Liver (tissue), 9 donors: ENCODE data around the gene ZDHHC22. TPM values are rescaled to one million over a fixed set of nuclear protein-coding genes. Genes with fewer than 3 reads are reported as not detected.

Experiments
- DNase-seq: peaks from one replicate; pipeline ENCODE4 v3.0.0-alpha.2; 2017; ENCODE audit warnings: low spot score
- H3K27ac ChIP-seq, 2 donors: one replicate each; pipeline ENCODE4 v1.7.0; 2013; ENCODE audit warnings: inconsistent platforms in 2 of 2, low read length in 2 of 2, control low read depth in 1 of 2, low read depth in 1 of 2, mild to moderate bottlenecking in 1 of 2
- H3K27me3 ChIP-seq, 4 donors: one replicate each; pipeline versions ENCODE4 v1.6.1 to v1.7.0; 2013; ENCODE audit warnings: low read length in 3 of 4, inconsistent platforms in 1 of 4, mild to moderate bottlenecking in 1 of 4, moderate library complexity in 1 of 4; ENCODE audit not compliant: control insufficient read depth in 4 of 4, insufficient read depth in 4 of 4
- H3K36me3 ChIP-seq, 4 donors: one replicate each; pipeline versions ENCODE4 v1.6.1 to v1.7.0; 2013; ENCODE audit warnings: low read length in 3 of 4, mild to moderate bottlenecking in 3 of 4, low read depth in 1 of 4, moderate library complexity in 1 of 4; ENCODE audit not compliant: control insufficient read depth in 4 of 4, insufficient read depth in 3 of 4
- H3K4me1 ChIP-seq, 4 donors: one replicate each; pipeline versions ENCODE4 v1.6.1 to v1.7.0; 2013; ENCODE audit warnings: low read length in 3 of 4, mild to moderate bottlenecking in 3 of 4, moderate library complexity in 1 of 4; ENCODE audit not compliant: control insufficient read depth in 4 of 4, insufficient read depth in 4 of 4
- H3K4me3 ChIP-seq, 3 donors: one replicate each; pipeline versions ENCODE4 v1.6.1 to v1.7.0; 2013; ENCODE audit warnings: low read length in 3 of 3, control low read depth in 1 of 3, low read depth in 1 of 3, mild to moderate bottlenecking in 1 of 3
- H3K9ac ChIP-seq, 2 donors: one replicate each; pipeline ENCODE4 v1.7.0; 2013; ENCODE audit warnings: low read length in 2 of 2, mild to moderate bottlenecking in 2 of 2, moderate library complexity in 2 of 2, control low read depth in 1 of 2, low read depth in 1 of 2
- H3K9me3 ChIP-seq, 4 donors: one replicate each; pipeline versions ENCODE4 v1.6.1 to v1.7.0; 2013; ENCODE audit warnings: low read length in 3 of 4; ENCODE audit not compliant: control insufficient read depth in 4 of 4
- EGR1 ChIP-seq, 2 donors: IDR thresholded peaks; 2 replicates each; pipeline ENCODE4 v1.6.1; 2016 to 2018; ENCODE audit warnings: antibody characterized with exemption in 2 of 2, low read depth in 2 of 2
- FOXA1 ChIP-seq: IDR thresholded peaks from 2 replicates; pipeline ENCODE4 v1.6.1; 2016; ENCODE audit warnings: antibody characterized with exemption
- FOXA2 ChIP-seq: IDR thresholded peaks from 2 replicates; pipeline ENCODE4 v1.6.1; 2016; ENCODE audit warnings: antibody characterized with exemption
- GABPA ChIP-seq, 2 donors: IDR thresholded peaks in 1 of 2; conservative IDR thresholded peaks in 1 of 2; 2 replicates each; pipeline ENCODE4 v1.6.1; 2016; ENCODE audit warnings: antibody characterized with exemption in 2 of 2, mild to moderate bottlenecking in 1 of 2, moderate library complexity in 1 of 2
- HNF4A ChIP-seq, 2 donors: conservative IDR thresholded peaks; 2 replicates each; pipeline ENCODE4 v1.6.1; 2016; ENCODE audit warnings: antibody characterized with exemption in 2 of 2, mild to moderate bottlenecking in 2 of 2
- HNF4G ChIP-seq: IDR thresholded peaks from 2 replicates; pipeline ENCODE4 v1.6.1; 2016; ENCODE audit warnings: antibody characterized with exemption
- JUND ChIP-seq, 2 donors: IDR thresholded peaks; 2 replicates each; pipeline ENCODE4 v1.6.1; 2016; ENCODE audit warnings: antibody characterized with exemption in 2 of 2
- NR2F2 ChIP-seq: IDR thresholded peaks from 2 replicates; pipeline ENCODE4 v1.6.1; 2016; ENCODE audit warnings: antibody characterized with exemption
- RAD21 ChIP-seq, 2 donors: IDR thresholded peaks; 2 replicates each; pipeline ENCODE4 v1.6.1; 2016; ENCODE audit warnings: antibody characterized with exemption in 2 of 2, mild to moderate bottlenecking in 2 of 2
- RXRA ChIP-seq, 2 donors: IDR thresholded peaks; 2 replicates each; pipeline ENCODE4 v1.6.1; 2017 to 2018; ENCODE audit warnings: antibody characterized with exemption in 2 of 2, mild to moderate bottlenecking in 1 of 2
- SP1 ChIP-seq: IDR thresholded peaks from 2 replicates; pipeline ENCODE4 v1.6.1; 2018; ENCODE audit warnings: antibody characterized with exemption, mild to moderate bottlenecking
- TAF1 ChIP-seq: conservative IDR thresholded peaks from 2 replicates; pipeline ENCODE4 v1.6.1; 2016; ENCODE audit warnings: antibody characterized with exemption, mild to moderate bottlenecking
- YY1 ChIP-seq: IDR thresholded peaks from 2 replicates; pipeline ENCODE4 v1.6.1; 2016; ENCODE audit warnings: antibody characterized with exemption, mild to moderate bottlenecking
- WGBS: extraction: QIAGEN DNeasy Blood & Tissue Kit; methylation state at CpG from one replicate; pipeline ENCODE4 v1.1.7; 2013; 5-methylcytosine and 5-hydroxymethylcytosine counted together
- polyA plus RNA-seq, 2 donors: library from polyadenylated mRNA; stranded (reverse) in 1 of 2; unstranded in 1 of 2; fragments of 200-250 nt in 1 of 2; fragments of >200 nt in 1 of 2; fragmentation: Nextera tagmentation in 1 of 2; extraction: Ambion mirVana in 1 of 2; gene quantifications; one replicate each; pipeline versions ENCODE4 v1.2.1 to v1.2.3, GENCODE V29; 2013 to 2015
- total RNA-seq, 2 donors: library from RNA; depleted of rRNA; stranded (reverse); fragments of >200 nt; gene quantifications; one replicate each; pipeline ENCODE4 v1.2.3, GENCODE V29; 2014
- TF ChIP-seq, protein P1 (sequence below): IDR thresholded peaks from 2 replicates; pipeline ENCODE4 v1.6.1; 2016; ENCODE audit warnings: antibody characterized with exemption, mild to moderate bottlenecking
- TF ChIP-seq, protein P2 (sequence below): IDR thresholded peaks from 2 replicates; pipeline ENCODE4 v1.6.1; 2016; ENCODE audit warnings: antibody characterized with exemption
- TF ChIP-seq, protein P3 (sequence below): IDR thresholded peaks from 2 replicates; pipeline ENCODE4 v1.6.1; 2016; ENCODE audit warnings: antibody characterized with exemption
- TF ChIP-seq, protein P4 (sequence below): fragments of 150-350 bp; IDR thresholded peaks from 2 replicates; pipeline ENCODE4 v1.5.1; 2017; ENCODE audit warnings: improper control_type of control experiment, low read depth, low read length; ENCODE audit not compliant: missing input control
- TF ChIP-seq, protein P5 (sequence below): IDR thresholded peaks from 2 replicates; pipeline ENCODE4 v1.6.1; 2016; ENCODE audit warnings: antibody characterized with exemption
- donor health status: healthy.
- donor health status: healthy.
- donor health status: healthy.
- donor health status: healthy.
- donor health status: healthy.

ZDHHC22 gene
- total and polyA plus RNA-seq, 4 donors: not detected

DNA sequence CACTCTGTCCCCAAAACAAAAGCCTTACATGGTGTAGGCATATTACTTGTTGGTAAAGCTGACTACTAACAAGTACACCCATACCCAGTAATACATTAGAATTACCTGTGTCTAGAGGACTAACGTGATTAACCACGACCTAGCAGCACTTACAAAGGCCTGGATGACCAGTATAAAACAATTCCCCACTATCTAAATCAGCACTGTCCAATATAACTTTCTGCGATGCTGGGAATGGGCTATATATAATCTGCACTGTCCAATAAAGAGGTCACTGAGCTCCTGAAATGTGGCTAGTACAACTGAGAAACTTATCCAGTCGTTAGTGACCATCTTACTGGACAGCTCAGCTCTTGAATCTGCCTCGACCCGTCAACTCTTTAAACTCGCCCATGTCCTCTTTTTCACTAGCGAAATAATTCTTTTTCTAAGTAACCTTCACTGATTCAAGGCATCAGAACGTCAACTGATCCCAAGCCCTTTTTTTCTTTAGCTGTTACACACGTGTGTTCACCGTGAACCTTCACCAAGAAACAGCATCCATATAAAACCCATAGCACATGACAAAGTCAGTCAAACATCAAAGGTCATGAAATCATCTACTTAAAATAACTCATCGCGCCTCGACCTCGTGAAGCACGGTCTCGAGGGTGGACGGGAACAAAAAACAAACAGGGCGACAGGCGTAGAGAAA, 44.4 kb downstream of the ZDHHC22 start:
- Histone ChIP-seq H3K27ac (peak overlapping the region; percentile 98), H3K9me3 (no peaks in the 10 kb centered on the region), H3K36me3 (no peaks in the 10 kb centered on the region), H3K4me3 (peak overlapping the region; percentile 64 to 80 (median 76)), H3K9ac (peak overlapping the region; percentile 50 to 96), H3K27me3 (no peaks in the 10 kb centered on the region), H3K4me1 (peaks cover 6 to 24% (median 13%) of the 10 kb centered on the region in 4 donors)
- no peak for DNase-seq
- TF ChIP-seq, protein P1, sequence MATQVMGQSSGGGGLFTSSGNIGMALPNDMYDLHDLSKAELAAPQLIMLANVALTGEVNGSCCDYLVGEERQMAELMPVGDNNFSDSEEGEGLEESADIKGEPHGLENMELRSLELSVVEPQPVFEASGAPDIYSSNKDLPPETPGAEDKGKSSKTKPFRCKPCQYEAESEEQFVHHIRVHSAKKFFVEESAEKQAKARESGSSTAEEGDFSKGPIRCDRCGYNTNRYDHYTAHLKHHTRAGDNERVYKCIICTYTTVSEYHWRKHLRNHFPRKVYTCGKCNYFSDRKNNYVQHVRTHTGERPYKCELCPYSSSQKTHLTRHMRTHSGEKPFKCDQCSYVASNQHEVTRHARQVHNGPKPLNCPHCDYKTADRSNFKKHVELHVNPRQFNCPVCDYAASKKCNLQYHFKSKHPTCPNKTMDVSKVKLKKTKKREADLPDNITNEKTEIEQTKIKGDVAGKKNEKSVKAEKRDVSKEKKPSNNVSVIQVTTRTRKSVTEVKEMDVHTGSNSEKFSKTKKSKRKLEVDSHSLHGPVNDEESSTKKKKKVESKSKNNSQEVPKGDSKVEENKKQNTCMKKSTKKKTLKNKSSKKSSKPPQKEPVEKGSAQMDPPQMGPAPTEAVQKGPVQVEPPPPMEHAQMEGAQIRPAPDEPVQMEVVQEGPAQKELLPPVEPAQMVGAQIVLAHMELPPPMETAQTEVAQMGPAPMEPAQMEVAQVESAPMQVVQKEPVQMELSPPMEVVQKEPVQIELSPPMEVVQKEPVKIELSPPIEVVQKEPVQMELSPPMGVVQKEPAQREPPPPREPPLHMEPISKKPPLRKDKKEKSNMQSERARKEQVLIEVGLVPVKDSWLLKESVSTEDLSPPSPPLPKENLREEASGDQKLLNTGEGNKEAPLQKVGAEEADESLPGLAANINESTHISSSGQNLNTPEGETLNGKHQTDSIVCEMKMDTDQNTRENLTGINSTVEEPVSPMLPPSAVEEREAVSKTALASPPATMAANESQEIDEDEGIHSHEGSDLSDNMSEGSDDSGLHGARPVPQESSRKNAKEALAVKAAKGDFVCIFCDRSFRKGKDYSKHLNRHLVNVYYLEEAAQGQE: peak; percentile 75
- TF ChIP-seq, protein P2, sequence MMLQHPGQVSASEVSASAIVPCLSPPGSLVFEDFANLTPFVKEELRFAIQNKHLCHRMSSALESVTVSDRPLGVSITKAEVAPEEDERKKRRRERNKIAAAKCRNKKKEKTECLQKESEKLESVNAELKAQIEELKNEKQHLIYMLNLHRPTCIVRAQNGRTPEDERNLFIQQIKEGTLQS: no peak
- TF ChIP-seq RXRA (IDR thresholded peaks at IDR 0.05) (peak in 1 of 2 donors; percentile 15), TAF1 (no peak), YY1 (no peak), SP1 (no peak), FOXA2 (no peak), NR2F2 (no peak), HNF4G (no peak), GABPA (IDR thresholded peaks at IDR 0.05 in 1 of 2, conservative IDR thresholded peaks at IDR 0.05 in 1 of 2) (no peak), FOXA1 (no peak), JUND (IDR thresholded peaks at IDR 0.05) (no peak), RAD21 (IDR thresholded peaks at IDR 0.05) (no peak), EGR1 (IDR thresholded peaks at IDR 0.05; ENCODE audit: low read depth in 2 of 2) (no peak), HNF4A (conservative IDR thresholded peaks at IDR 0.05) (peak in 1 of 2 donors; percentile 14)
- TF ChIP-seq, protein P3, sequence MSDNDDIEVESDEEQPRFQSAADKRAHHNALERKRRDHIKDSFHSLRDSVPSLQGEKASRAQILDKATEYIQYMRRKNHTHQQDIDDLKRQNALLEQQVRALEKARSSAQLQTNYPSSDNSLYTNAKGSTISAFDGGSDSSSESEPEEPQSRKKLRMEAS: peak; percentile 50
- TF ChIP-seq, protein P4, sequence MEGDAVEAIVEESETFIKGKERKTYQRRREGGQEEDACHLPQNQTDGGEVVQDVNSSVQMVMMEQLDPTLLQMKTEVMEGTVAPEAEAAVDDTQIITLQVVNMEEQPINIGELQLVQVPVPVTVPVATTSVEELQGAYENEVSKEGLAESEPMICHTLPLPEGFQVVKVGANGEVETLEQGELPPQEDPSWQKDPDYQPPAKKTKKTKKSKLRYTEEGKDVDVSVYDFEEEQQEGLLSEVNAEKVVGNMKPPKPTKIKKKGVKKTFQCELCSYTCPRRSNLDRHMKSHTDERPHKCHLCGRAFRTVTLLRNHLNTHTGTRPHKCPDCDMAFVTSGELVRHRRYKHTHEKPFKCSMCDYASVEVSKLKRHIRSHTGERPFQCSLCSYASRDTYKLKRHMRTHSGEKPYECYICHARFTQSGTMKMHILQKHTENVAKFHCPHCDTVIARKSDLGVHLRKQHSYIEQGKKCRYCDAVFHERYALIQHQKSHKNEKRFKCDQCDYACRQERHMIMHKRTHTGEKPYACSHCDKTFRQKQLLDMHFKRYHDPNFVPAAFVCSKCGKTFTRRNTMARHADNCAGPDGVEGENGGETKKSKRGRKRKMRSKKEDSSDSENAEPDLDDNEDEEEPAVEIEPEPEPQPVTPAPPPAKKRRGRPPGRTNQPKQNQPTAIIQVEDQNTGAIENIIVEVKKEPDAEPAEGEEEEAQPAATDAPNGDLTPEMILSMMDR: no peak
- TF ChIP-seq, protein P5, sequence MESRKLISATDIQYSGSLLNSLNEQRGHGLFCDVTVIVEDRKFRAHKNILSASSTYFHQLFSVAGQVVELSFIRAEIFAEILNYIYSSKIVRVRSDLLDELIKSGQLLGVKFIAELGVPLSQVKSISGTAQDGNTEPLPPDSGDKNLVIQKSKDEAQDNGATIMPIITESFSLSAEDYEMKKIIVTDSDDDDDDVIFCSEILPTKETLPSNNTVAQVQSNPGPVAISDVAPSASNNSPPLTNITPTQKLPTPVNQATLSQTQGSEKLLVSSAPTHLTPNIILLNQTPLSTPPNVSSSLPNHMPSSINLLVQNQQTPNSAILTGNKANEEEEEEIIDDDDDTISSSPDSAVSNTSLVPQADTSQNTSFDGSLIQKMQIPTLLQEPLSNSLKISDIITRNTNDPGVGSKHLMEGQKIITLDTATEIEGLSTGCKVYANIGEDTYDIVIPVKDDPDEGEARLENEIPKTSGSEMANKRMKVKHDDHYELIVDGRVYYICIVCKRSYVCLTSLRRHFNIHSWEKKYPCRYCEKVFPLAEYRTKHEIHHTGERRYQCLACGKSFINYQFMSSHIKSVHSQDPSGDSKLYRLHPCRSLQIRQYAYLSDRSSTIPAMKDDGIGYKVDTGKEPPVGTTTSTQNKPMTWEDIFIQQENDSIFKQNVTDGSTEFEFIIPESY: no peak
- WGBS: 6% methylated on average over 20 of the region's 20 CpGs
